ENCODE results near the gene ACSL5.
"Not testable (repeated sequence)": the region's sequence is repeated elsewhere in the genome, so short reads cannot be mapped to it uniquely, and the experiment has no call there.

ACSL5 gene

DNA sequence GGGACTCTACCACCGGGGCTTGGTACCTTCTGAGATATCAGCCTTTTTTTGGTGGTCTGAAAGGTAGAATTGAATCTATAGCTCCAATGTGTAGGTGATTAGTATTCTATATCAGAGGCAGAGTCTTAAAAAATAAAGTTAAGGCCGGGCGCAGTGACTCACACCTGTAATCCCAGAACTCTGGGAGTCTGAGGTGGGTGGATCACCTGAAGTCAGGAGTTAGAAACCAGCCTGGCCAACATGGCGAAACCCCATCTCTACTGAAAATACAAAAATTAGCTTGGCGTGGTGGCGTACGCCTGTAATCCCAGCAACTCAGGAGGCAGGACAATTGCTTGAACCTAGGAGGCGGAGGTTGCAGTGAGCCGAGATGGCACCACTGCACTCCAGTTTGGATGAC is 3.2 kb downstream of the ACSL5 start:
- not testable (repeated sequence) for H3K27ac Mint-ChIP-seq; H3K27me3 Mint-ChIP-seq (ENCODE audit: low read depth); H3K9me3 Mint-ChIP-seq
- peak overlapping the region; percentile 61 for H3K4me3 Mint-ChIP-seq
- peaks cover 47% of the 10 kb centered on the region for H3K4me1 Mint-ChIP-seq (ENCODE audit: low read depth)
- peaks cover 25% of the 10 kb centered on the region for H3K36me3 Mint-ChIP-seq (ENCODE audit: low read depth)

GRCh38 chr10:112379635-112380296 is 5.8 kb downstream of the ACSL5 start:
- H3K27ac Mint-ChIP-seq: no peak overlapping the region
- peaks cover 38% of the 10 kb centered on the region for H3K36me3 Mint-ChIP-seq (ENCODE audit: low read depth)
- H3K4me3 Mint-ChIP-seq: no peak overlapping the region
- no peaks in the 10 kb centered on the region for H3K27me3 Mint-ChIP-seq (ENCODE audit: low read depth)
- H3K4me1 Mint-ChIP-seq (ENCODE audit: low read depth): peaks cover 46% of the 10 kb centered on the region
- no peaks in the 10 kb centered on the region for H3K9me3 Mint-ChIP-seq

- H3K27me3 Mint-ChIP-seq (ENCODE audit: low read depth): no peaks in the 10 kb centered on the region
- no peak overlapping the region for H3K27ac Mint-ChIP-seq
- H3K4me1 Mint-ChIP-seq (ENCODE audit: low read depth): peaks cover 33% of the 10 kb centered on the region
- H3K4me3 Mint-ChIP-seq: no peak overlapping the region
- H3K36me3 Mint-ChIP-seq (ENCODE audit: low read depth): peaks cover 34% of the 10 kb centered on the region
- H3K9me3 Mint-ChIP-seq: no peaks in the 10 kb centered on the region
These were observed 8.8 kb downstream of the ACSL5 start for GRCh38 chr10:112382515-112383235.

GRCh38 chr10:112383325-112383724 is 9.4 kb downstream of the ACSL5 start:
- no peak overlapping the region for H3K27ac Mint-ChIP-seq
- no peaks in the 10 kb centered on the region for H3K9me3 Mint-ChIP-seq
- H3K4me1 Mint-ChIP-seq (ENCODE audit: low read depth): peaks cover 30% of the 10 kb centered on the region
- H3K36me3 Mint-ChIP-seq (ENCODE audit: low read depth): peaks cover 31% of the 10 kb centered on the region
- H3K27me3 Mint-ChIP-seq (ENCODE audit: low read depth): no peaks in the 10 kb centered on the region
- H3K4me3 Mint-ChIP-seq: no peak overlapping the region

DNA sequence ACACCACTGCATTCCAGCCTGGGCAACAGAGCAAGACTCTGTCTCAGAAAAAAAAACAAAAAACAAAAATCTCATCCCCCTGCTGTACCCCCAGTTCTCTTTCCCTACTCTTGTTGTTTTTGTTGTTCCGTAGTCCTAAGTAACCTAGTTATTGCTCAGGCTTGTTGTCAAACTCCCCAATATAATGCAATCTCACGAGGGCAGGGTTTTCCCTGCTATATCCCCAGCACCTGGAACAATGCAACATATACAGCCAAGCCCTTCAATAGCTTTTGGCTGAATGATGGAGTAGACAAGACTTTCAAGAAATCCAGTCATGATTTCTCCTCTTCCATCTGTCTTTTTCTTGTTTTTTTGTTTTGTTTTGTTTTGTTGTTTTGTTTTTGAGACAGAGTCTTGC is 10.2 kb downstream of the ACSL5 start:
- Mint-ChIP-seq H3K27ac (no peak overlapping the region), H3K4me1 (ENCODE audit: low read depth) (peaks cover 31% of the 10 kb centered on the region), H3K4me3 (no peak overlapping the region), H3K36me3 (ENCODE audit: low read depth) (peaks cover 27% of the 10 kb centered on the region), H3K9me3 (no peaks in the 10 kb centered on the region), H3K27me3 (ENCODE audit: low read depth) (no peaks in the 10 kb centered on the region)

GRCh38 chr10:112385201-112385600 is 11.3 kb downstream of the ACSL5 start:
- Mint-ChIP-seq H3K4me3 (no peak overlapping the region), H3K27ac (no peak overlapping the region), H3K4me1 (ENCODE audit: low read depth) (peaks cover 31% of the 10 kb centered on the region), H3K27me3 (ENCODE audit: low read depth) (no peaks in the 10 kb centered on the region), H3K36me3 (ENCODE audit: low read depth) (peaks cover 24% of the 10 kb centered on the region), H3K9me3 (no peaks in the 10 kb centered on the region)

DNA sequence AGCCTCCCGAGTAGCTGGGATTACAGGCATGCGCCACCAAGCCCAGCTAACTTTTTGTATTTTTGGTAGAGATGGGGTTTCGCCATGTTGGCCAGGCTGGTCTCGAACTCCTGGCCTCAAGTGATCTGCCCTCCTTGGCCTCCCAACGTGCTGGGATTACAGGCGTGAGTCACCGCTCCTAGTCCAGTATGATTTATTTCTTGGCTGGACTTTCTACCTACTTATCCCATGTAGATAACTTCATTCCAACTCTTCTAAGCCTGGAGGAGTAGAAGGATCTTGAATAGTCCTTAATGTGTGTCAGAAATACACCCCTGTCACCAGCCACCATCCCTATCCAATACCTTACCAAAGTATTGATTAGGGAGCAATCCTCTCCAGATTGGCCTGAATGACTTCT is 14.1 kb downstream of the ACSL5 start:
- peaks cover 18% of the 10 kb centered on the region for H3K36me3 Mint-ChIP-seq (ENCODE audit: low read depth)

GRCh38 chr10:112388548-112388947 is 14.6 kb downstream of the ACSL5 start:
- peak overlapping the region; percentile 78 for H3K27ac Mint-ChIP-seq
- H3K4me1 Mint-ChIP-seq (ENCODE audit: low read depth): peaks cover 35% of the 10 kb centered on the region
- no peaks in the 10 kb centered on the region for H3K27me3 Mint-ChIP-seq (ENCODE audit: low read depth)
- no peak overlapping the region for H3K4me3 Mint-ChIP-seq
- peaks cover 19% of the 10 kb centered on the region for H3K36me3 Mint-ChIP-seq (ENCODE audit: low read depth)
- H3K9me3 Mint-ChIP-seq: no peaks in the 10 kb centered on the region

More for the DNA sequence above, 14.1 kb downstream of the ACSL5 start:
- not testable (repeated sequence) for H3K4me3 Mint-ChIP-seq; H3K27ac Mint-ChIP-seq; H3K27me3 Mint-ChIP-seq (ENCODE audit: low read depth); H3K9me3 Mint-ChIP-seq
- H3K4me1 Mint-ChIP-seq (ENCODE audit: low read depth): peaks cover 30% of the 10 kb centered on the region

DNA sequence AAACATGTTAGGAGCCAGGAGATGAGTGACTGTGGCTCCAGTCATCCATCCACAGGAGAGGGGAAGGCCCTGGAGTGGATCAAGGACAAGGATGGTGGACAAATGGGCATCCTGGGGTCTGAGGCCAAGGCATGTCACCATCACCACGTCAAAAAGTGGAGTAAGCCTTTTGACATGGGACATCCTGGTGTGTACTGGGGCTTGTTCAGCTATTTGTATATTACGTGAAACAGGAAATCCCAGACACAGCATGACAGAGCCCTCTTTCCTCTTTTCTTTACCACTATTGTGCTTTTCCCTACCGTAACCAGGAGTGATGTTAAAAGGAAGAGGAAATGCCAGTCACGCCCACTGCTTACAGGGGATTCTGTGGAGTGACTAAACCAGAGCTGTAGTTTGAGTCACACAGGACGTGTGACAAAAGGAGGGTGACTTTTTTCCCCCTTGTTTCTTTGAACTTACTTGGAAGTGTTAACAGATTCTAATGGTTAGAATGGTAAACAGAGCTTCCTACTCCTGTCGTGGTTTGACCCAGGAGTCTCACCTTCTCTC is 15.4 kb downstream of the ACSL5 start:
- Mint-ChIP-seq H3K27me3 (ENCODE audit: low read depth) (no peaks in the 10 kb centered on the region), H3K4me3 (no peak overlapping the region), H3K36me3 (ENCODE audit: low read depth) (peaks cover 21% of the 10 kb centered on the region), H3K27ac (peak overlapping the region; percentile 78), H3K4me1 (ENCODE audit: low read depth) (peaks cover 34% of the 10 kb centered on the region), H3K9me3 (no peaks in the 10 kb centered on the region)

DNA sequence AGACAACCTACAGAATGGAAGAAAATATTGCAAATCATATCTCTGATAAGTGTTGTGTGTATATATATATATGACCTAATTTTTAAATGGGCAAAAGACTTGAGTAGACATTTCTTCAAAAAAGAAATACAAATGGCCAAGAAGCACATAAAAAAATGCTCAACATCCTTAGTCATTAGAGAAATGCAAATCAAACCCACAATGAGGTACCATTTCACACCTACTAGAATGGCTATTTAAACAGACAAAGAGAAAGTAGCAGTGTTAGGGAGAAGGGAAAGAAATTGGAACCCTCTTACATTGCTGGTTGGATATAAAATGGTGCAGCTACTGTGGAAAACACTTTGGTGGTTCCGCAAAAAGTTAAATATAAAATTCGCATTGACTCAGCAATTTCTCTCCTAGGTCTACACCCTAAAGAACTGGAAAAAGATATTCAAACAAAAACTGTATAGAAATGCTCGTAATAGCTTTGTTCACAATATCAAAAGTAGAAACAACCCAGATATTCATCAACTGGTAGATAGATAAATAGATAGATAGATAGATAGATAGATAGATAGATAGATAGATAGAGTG is 16.3 kb downstream of the ACSL5 start:
- Mint-ChIP-seq H3K9me3 (no peaks in the 10 kb centered on the region), H3K36me3 (ENCODE audit: low read depth) (peaks cover 17% of the 10 kb centered on the region), H3K27me3 (ENCODE audit: low read depth) (no peaks in the 10 kb centered on the region), H3K4me3 (no peak overlapping the region), H3K4me1 (ENCODE audit: low read depth) (peaks cover 29% of the 10 kb centered on the region), H3K27ac (peak overlapping the region; percentile 8)

- Mint-ChIP-seq H3K4me3 (no peak overlapping the region), H3K27me3 (ENCODE audit: low read depth) (no peaks in the 10 kb centered on the region), H3K9me3 (no peaks in the 10 kb centered on the region), H3K36me3 (ENCODE audit: low read depth) (peaks cover 17% of the 10 kb centered on the region), H3K4me1 (ENCODE audit: low read depth) (peaks cover 26% of the 10 kb centered on the region), H3K27ac (no peak overlapping the region)
These were observed 19.4 kb downstream of the ACSL5 start for GRCh38 chr10:112393341-112393740.

DNA sequence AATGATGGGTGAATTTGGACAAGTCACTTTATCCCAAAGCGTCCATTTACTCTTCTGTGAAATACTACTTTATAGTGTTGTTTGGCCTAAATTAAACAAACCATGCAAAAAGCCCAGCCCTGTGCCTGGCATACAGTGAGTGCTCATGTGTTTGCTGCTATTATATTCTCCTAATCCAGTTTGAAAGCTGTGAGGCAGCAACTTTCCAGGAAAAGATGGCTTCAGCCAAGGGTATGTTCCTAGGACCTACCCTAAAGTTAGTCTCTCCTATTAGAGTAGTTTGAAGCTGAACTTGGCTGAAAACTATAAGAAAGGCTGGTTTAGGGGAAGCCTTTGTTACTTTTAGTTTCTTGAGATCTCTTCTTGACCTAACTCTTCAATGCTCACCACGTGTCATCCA is 19.9 kb downstream of the ACSL5 start:
- H3K27me3 Mint-ChIP-seq (ENCODE audit: low read depth): no peaks in the 10 kb centered on the region
- no peaks in the 10 kb centered on the region for H3K9me3 Mint-ChIP-seq
- H3K36me3 Mint-ChIP-seq (ENCODE audit: low read depth): peaks cover 18% of the 10 kb centered on the region
- peak overlapping the region; percentile 66 for H3K27ac Mint-ChIP-seq
- H3K4me1 Mint-ChIP-seq (ENCODE audit: low read depth): peaks cover 22% of the 10 kb centered on the region
- H3K4me3 Mint-ChIP-seq: no peak overlapping the region

GRCh38 chr10:112394475-112394875 is 20.6 kb downstream of the ACSL5 start:
- no peaks in the 10 kb centered on the region for H3K9me3 Mint-ChIP-seq
- H3K4me3 Mint-ChIP-seq: no peak overlapping the region
- H3K36me3 Mint-ChIP-seq (ENCODE audit: low read depth): peaks cover 21% of the 10 kb centered on the region
- peak overlapping the region; percentile 66 for H3K27ac Mint-ChIP-seq
- peaks cover 17% of the 10 kb centered on the region for H3K4me1 Mint-ChIP-seq (ENCODE audit: low read depth)
- no peaks in the 10 kb centered on the region for H3K27me3 Mint-ChIP-seq (ENCODE audit: low read depth)

- Mint-ChIP-seq H3K4me1 (ENCODE audit: low read depth) (peaks cover 9% of the 10 kb centered on the region), H3K27ac (no peak overlapping the region), H3K27me3 (ENCODE audit: low read depth) (no peaks in the 10 kb centered on the region), H3K4me3 (no peak overlapping the region), H3K9me3 (no peaks in the 10 kb centered on the region), H3K36me3 (ENCODE audit: low read depth) (peaks cover 22% of the 10 kb centered on the region)
These were observed 22.1 kb downstream of the ACSL5 start for GRCh38 chr10:112395809-112396530.
